Activated CD4-positive, alpha-beta T cell treated with anti-CD3 and anti-CD28 coated beads, Interleukin-2, amount 10 ng/mL, durations not matched to agents 7 days and 5 days (primary cell): ENCODE data around the gene LRRC7. TPM values are rescaled to one million over a fixed set of nuclear protein-coding genes. Genes with fewer than 3 reads are reported as not detected.
"Not testable (repeated sequence)": the region's sequence is repeated elsewhere in the genome, so short reads cannot be mapped to it uniquely, and the experiment has no call there.

ENCODE experiments used
- CTCF ChIA-PET: fragments of 350-600 bp; sonication (Branson Sonifier 250); formaldehyde crosslinking; loops from one replicate; lab custom pipeline; 2021; ENCODE audit warnings: antibody characterized with exemption; lab: Charles Lee
- POLR2A ChIA-PET: fragments of 350-600 bp; sonication (Branson Sonifier 250); formaldehyde crosslinking; loops from one replicate; lab custom pipeline; 2021; ENCODE audit warnings: antibody characterized with exemption; lab: Charles Lee
- DNase-seq: peaks from one replicate; pipeline ENCODE4 v3.0.0-alpha.2; 2020
- H3K27ac Mint-ChIP-seq: one replicate; pipeline ENCODE4 v1.8.0; 2021; ENCODE audit warnings: mild to moderate bottlenecking, moderate library complexity, mixed read lengths
- H3K27me3 Mint-ChIP-seq: one replicate; pipeline ENCODE4 v1.8.0; 2021; ENCODE audit warnings: mixed read lengths
- H3K36me3 Mint-ChIP-seq: one replicate; pipeline ENCODE4 v1.8.0; 2021; ENCODE audit warnings: low read depth, mixed read lengths
- H3K4me1 Mint-ChIP-seq: one replicate; pipeline ENCODE4 v1.8.0; 2021; ENCODE audit warnings: mixed read lengths
- H3K4me3 Mint-ChIP-seq: one replicate; pipeline ENCODE4 v1.8.0; 2021; ENCODE audit warnings: mild to moderate bottlenecking, moderate library complexity, mixed read lengths
- H3K9me3 Mint-ChIP-seq: one replicate; pipeline ENCODE4 v1.8.0; 2021; ENCODE audit warnings: mixed read lengths
- total RNA-seq, 2 experiments: library from RNA; stranded (reverse); gene quantifications; one replicate each; pipeline ENCODE4 v1.2.3, GENCODE V29; 2021

Gene LRRC7
- total RNA-seq, 2 experiments from 2014 or later: not detected

DNA sequence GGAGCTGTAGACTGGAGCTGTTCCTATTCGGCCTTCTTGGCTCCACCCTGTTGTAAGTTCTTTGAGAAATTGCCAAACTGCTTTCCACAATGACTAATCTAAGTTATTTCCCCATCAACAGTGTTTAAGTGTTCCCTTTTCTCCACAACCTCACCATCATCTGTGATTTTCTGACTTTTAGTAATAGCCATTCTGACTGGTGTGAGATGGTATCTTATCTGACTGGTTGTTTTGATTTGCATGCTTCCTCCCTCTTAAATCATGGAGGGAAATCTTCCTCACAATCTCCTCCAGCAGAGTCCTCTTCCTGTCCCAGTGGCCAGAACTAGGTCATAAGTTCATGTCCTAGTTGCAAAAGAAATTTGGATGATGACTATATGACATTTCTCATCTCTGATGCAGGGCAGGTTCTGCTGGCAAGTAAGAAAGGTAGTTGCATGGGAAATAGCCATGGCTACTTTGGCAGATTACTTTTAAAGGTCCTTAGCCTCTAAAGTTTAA, 343.6 kb downstream of the LRRC7 start:
- peaks cover 4% of the 10 kb centered on the region for H3K9me3 Mint-ChIP-seq
- DNase-seq: no peak
- ChIA-PET CTCF (no interaction called here), POLR2A (no interaction called here)
- H3K36me3 Mint-ChIP-seq: no peaks in the 10 kb centered on the region
- no peak overlapping the region for H3K27ac Mint-ChIP-seq
- no peaks in the 10 kb centered on the region for H3K4me1 Mint-ChIP-seq
- no peak overlapping the region for H3K4me3 Mint-ChIP-seq
- no peaks in the 10 kb centered on the region for H3K27me3 Mint-ChIP-seq

DNA sequence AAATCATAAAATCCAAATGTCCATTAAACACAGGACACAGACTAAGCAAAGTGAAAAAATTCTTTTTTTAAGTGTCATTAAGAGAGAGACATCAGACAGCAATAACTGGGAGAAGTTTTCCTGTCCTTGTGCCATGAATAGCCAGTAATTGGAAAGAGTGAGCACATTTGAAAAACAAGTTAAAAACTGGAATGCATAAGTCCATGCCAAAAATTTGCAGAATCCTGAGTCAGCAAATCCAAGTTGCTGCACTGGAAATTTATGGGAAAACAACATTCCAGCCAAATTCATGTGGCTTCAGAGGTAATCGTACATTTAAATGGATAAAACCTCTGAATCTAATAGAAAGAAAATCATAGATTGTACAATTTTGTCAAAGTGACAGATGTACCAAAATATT, 346.3 kb downstream of the LRRC7 start:
- DNase-seq: no peak
- peaks cover 4% of the 10 kb centered on the region for H3K9me3 Mint-ChIP-seq
- H3K27me3 Mint-ChIP-seq: no peaks in the 10 kb centered on the region
- H3K36me3 Mint-ChIP-seq: no peaks in the 10 kb centered on the region
- ChIA-PET CTCF (no interaction called here), POLR2A (no interaction called here)
- no peak overlapping the region for H3K4me3 Mint-ChIP-seq
- H3K27ac Mint-ChIP-seq: no peak overlapping the region
- H3K4me1 Mint-ChIP-seq: no peaks in the 10 kb centered on the region

DNA sequence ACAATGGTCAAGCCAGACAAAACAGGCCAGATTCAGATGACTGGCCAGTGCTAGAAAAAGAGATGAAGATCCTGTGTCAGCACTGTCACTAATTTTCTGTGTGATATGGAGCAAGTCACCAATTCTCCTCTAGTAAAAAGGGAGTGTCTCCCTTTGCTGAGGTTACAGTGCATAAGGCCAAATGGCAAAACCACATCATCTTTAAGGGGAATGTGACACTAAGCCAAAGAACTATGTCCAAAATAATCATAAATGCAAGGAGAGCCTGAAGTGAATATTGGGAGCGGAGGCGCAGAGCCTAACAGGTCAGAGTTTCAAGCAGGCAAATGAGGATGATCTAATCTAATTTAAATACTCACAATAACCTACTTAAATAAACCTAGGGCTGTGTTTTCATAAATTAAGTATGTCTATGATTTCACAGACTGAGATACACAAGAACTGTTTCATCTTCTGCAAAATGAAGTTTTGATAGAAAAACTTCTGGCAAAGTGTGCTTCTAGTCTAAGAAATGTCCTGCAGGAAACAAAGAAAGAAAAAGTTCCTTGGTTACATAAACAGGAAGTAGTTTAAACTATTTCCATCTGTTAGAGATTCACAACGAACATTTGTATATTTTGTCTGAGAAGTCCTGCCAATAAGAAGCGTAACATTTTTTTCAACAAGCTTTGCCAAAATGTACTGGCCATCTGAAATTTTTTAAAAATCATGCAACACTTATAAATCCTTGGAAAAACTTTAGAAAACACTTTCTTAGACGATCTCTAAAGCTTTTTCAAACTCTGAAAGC, 347.4 kb downstream of the LRRC7 start:
- no peaks in the 10 kb centered on the region for H3K36me3 Mint-ChIP-seq
- POLR2A ChIA-PET: no interaction called here
- peaks cover 4% of the 10 kb centered on the region for H3K9me3 Mint-ChIP-seq
- no peak for DNase-seq
- H3K27ac Mint-ChIP-seq: no peak overlapping the region
- no peaks in the 10 kb centered on the region for H3K4me1 Mint-ChIP-seq
- H3K27me3 Mint-ChIP-seq: no peaks in the 10 kb centered on the region
- CTCF ChIA-PET: no interaction called here
- no peak overlapping the region for H3K4me3 Mint-ChIP-seq

DNA sequence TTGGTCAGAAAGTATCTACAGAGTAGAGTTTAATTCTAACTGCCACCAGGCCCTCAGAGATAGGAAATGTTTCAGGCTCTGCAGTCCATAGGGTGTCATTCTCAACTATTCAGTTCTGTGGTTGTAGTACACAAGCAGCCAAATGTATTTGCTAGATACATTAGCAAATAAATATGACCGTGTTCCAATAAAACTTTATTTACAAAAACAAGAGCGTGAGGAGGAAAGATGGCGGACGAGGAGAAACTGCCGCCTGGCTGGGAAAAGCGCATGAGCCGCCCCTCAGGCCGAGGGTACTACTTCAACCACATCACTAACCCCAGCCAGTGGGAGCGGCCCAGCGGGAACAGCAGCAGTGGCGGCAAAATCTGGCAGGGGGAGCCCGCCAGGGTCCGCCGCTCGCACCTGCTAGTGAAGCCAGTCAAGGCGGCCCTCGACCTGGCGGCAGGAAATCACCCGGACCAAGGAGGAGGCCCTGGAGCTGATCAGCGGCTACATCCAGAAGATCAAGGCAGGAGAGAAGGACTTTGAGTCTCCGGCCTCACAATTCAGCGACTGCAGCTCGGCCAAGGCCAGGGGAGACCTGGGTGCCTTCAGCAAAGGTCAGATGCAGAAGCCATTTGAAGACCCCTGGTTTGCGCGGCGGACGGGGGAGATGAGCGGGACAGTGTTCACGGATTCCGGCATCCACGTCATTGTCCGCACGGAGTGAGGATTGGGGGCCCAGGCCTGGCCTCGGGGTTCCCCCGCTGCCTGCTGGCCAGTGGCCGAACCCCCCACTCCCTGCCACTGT, 351.6 kb downstream of the LRRC7 start:
- Mint-ChIP-seq H3K36me3 (no peaks in the 10 kb centered on the region), H3K9me3 (peaks cover 4% of the 10 kb centered on the region), H3K4me3 (no peak overlapping the region), H3K27ac (no peak overlapping the region), H3K27me3 (no peaks in the 10 kb centered on the region), H3K4me1 (no peaks in the 10 kb centered on the region)
- POLR2A ChIA-PET: no interaction called here
- DNase-seq: no peak
- CTCF ChIA-PET: no interaction called here

DNA sequence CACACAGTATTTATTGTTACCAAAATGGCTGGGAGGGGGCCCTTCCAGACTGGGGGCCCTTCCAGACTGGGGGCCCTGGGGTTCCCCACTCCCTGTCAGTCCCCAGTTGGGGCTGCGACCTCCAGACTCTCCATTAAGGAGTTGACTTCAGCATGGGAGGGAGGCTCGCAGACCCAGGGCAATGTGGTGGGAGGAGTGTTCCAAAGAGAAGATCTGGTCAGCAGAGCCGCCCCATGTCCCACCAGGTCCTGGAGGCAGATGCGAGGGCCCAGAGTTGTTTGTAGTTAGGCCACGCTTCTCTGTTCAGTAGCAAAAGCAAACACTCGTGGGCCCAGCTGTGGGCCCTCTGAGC, 352.2 kb downstream of the LRRC7 start:
- H3K4me1 Mint-ChIP-seq: no peaks in the 10 kb centered on the region
- no peak overlapping the region for H3K4me3 Mint-ChIP-seq
- H3K36me3 Mint-ChIP-seq: no peaks in the 10 kb centered on the region
- CTCF ChIA-PET: no interaction called here
- peaks cover 4% of the 10 kb centered on the region for H3K9me3 Mint-ChIP-seq
- no peak overlapping the region for H3K27ac Mint-ChIP-seq
- POLR2A ChIA-PET: no interaction called here
- no peaks in the 10 kb centered on the region for H3K27me3 Mint-ChIP-seq
- DNase-seq: no peak

DNA sequence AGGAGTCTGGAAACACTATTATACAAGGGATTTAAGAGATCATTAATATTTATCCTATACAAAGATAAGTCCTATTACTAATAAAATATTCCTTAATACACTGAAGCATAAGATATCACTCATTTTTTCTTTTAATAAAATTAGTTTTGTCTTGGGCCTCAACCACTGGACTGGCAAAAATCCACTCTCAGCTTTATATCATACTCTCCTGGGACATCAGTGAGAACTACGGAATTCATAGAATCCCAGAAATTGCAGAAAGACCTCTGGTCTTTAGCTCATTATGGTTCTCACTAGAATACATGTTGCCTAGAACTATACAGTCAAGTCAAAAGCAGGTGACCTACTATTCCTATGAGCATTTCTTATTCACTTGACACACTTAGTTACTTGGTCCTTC, 352.7 kb downstream of the LRRC7 start:
- ChIA-PET POLR2A (no interaction called here), CTCF (no interaction called here)
- DNase-seq: no peak
- no peaks in the 10 kb centered on the region for H3K4me1 Mint-ChIP-seq
- H3K4me3 Mint-ChIP-seq: no peak overlapping the region
- no peaks in the 10 kb centered on the region for H3K36me3 Mint-ChIP-seq
- H3K9me3 Mint-ChIP-seq: peaks cover 4% of the 10 kb centered on the region
- H3K27me3 Mint-ChIP-seq: no peaks in the 10 kb centered on the region
- H3K27ac Mint-ChIP-seq: no peak overlapping the region

DNA sequence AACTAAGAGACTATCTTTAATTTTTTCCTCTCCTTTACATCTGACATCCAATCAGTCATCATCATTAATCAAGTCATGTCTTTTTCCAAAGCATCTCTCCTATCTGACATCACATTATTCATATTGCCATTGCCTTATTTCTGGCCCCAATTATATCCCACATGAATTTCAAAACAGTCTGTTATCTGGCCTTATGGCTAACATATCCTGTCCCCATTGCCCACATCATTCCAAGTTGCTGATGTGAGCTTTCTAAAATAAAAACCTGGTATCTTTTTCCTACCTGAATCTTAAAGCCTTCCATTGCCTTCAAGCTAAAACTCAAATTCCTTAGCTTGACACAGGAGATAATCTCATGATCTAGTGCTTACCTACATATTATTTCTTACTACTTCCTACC, 353.8 kb downstream of the LRRC7 start:
- Mint-ChIP-seq H3K9me3 (peaks cover 4% of the 10 kb centered on the region), H3K36me3 (no peaks in the 10 kb centered on the region), H3K4me3 (no peak overlapping the region), H3K27me3 (no peaks in the 10 kb centered on the region), H3K27ac (no peak overlapping the region), H3K4me1 (no peaks in the 10 kb centered on the region)
- no peak for DNase-seq
- CTCF ChIA-PET: no interaction called here
- POLR2A ChIA-PET: no interaction called here

DNA sequence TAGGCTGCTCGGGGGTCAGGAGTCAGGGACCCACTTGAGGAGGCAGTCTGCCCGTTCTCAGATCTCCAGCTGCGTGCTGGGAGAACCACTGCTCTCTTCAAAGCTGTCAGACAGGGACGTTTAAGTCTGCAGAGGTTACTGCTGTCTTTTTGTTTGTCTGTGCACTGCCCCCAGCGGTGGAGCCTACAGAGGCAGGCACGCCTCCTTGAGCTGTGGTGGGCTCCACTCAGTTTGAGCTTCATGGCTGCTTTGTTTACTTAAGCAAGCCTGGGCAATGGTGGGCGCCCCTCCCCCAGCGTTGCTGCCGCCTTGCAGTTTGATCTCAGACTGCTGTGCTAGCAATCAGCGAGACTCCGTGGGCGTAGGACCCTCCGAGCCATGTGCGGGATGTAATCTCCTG, 360.5 kb downstream of the LRRC7 start:
- H3K27ac Mint-ChIP-seq, H3K4me1 Mint-ChIP-seq, H3K36me3 Mint-ChIP-seq, H3K9me3 Mint-ChIP-seq, DNase-seq, CTCF ChIA-PET, H3K4me3 Mint-ChIP-seq, H3K27me3 Mint-ChIP-seq, POLR2A ChIA-PET: not testable (repeated sequence)

DNA sequence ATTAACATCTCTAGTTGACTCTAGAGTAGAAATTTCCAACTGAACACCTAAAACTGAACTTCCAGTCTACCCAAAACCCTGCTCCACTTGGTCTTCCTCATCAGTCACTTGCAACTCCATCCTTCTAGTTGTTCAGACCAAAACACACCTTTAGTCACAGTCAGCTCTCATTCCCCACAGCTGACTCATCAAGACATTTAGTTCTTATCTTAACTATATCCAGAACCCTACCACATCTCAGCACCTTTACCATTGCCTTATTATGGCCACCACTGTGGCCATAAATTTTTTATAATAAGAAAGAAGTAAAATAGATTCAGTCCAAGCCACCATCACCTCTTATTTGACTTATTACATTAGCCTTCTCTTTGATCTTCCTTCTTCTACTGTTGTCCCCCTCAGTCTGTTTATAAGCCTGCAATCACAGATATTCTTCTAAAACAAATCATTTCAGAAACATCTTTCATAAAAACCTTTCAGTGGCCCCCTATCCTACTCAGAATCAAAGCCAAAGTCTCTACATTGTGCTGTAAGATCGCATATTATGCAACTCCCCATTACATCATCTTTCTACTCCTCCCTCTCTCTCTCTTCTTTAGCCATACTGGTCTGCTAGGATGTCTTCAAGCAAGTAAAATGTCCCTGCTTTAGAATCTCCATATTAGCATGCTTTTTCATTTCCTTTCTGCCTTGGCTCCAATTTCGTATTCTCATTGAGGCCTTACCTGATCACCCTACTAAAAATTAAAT, 361.8 kb downstream of the LRRC7 start:
- CTCF ChIA-PET: no interaction called here
- Mint-ChIP-seq H3K4me1 (no peaks in the 10 kb centered on the region), H3K36me3 (peaks cover 1% of the 10 kb centered on the region), H3K4me3 (no peak overlapping the region), H3K27me3 (no peaks in the 10 kb centered on the region), H3K9me3 (peaks cover 3% of the 10 kb centered on the region), H3K27ac (no peak overlapping the region)
- POLR2A ChIA-PET: no interaction called here
- no peak for DNase-seq

DNA sequence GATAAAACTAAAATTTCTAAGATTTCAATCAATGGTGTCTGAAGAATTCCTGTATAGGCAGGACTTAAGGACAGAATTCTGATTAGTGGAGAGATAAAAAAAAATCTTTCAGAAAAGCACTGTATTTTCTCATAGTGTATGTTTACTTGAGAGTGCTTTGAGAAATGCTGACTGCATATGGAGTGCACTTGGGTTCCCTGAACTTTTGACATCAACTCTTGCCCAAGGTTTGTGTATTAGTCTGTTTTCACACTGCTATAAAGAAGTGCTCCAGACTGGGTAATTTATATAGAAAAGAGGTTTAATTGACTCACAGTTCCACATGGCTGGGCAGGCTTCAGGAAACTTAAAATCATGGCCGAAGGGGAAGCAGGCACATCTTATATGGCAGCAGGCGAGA, 362.7 kb downstream of the LRRC7 start:
- ChIA-PET CTCF (no interaction called here), POLR2A (no interaction called here)
- H3K4me1 Mint-ChIP-seq: no peaks in the 10 kb centered on the region
- peaks cover 3% of the 10 kb centered on the region for H3K9me3 Mint-ChIP-seq
- no peaks in the 10 kb centered on the region for H3K27me3 Mint-ChIP-seq
- no peak overlapping the region for H3K4me3 Mint-ChIP-seq
- H3K27ac Mint-ChIP-seq: no peak overlapping the region
- DNase-seq: no peak
- H3K36me3 Mint-ChIP-seq: peaks cover 1% of the 10 kb centered on the region

DNA sequence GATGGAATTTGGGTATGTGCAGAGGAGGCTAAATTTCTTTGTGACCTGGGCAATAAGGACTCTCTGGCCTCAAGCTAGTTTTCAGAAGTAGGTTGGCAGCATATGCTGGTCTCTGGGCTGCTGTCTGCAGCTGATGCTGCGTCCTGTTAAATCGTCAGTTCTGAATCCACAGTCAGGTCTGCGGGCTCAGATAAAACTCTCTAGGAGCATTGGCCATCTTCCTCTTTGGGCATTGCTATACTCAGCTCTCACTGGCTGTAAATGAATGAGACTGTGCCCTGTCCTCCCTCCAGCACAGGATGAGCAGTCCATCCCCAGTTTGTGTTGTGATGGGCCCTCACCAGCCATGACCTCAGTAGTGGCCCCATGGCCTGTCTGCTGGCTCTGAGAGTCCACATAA, 365.0 kb downstream of the LRRC7 start:
- Mint-ChIP-seq H3K27me3 (no peaks in the 10 kb centered on the region), H3K4me1 (no peaks in the 10 kb centered on the region), H3K9me3 (peaks cover 3% of the 10 kb centered on the region), H3K36me3 (peaks cover 1% of the 10 kb centered on the region), H3K4me3 (no peak overlapping the region), H3K27ac (no peak overlapping the region)
- ChIA-PET POLR2A (no interaction called here), CTCF (no interaction called here)
- DNase-seq: no peak

DNA sequence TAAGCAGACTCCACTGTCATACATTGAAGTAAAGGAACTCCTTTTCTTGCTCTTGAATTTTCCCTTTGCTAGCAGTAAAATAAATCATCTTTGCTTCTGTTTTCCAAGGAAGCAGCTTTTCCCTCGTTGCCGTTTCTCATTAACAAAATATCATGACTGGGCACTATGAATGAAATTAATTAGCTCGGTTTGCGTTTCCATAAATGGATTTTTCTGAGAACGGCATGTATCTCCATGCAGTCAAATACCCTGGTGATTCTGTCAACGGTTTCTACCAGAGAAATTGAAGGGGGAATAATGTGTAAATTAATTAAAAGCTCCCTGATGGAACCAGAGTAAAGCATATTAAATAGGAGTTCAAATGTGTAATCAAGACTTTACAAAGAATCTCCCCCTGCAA, 372.5 kb downstream of the LRRC7 start:
- H3K9me3 Mint-ChIP-seq: no peaks in the 10 kb centered on the region
- no peaks in the 10 kb centered on the region for H3K4me1 Mint-ChIP-seq
- ChIA-PET POLR2A (no interaction called here), CTCF (no interaction called here)
- no peak overlapping the region for H3K4me3 Mint-ChIP-seq
- no peak for DNase-seq
- no peaks in the 10 kb centered on the region for H3K36me3 Mint-ChIP-seq
- H3K27ac Mint-ChIP-seq: no peak overlapping the region
- H3K27me3 Mint-ChIP-seq: no peaks in the 10 kb centered on the region

DNA sequence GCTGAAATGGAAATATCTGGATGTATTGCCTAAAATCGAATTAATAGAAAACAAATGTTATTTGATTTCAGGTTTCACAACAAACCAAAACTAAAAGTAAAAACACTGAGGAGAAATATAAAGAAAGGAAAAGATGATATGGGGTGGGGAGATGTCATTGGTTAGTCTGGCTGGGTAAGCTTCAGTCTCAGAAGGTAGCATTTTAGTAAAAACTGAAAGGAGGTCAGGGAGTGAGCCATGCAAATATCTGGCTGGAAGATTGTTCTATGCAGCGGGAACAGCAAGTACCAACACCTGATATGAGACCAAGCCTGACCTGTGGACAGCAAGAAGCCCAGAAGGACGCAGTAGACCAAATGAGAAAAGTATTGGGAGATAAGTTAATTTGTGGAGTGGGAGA, 373.1 kb downstream of the LRRC7 start:
- POLR2A ChIA-PET: no interaction called here
- Mint-ChIP-seq H3K4me3 (no peak overlapping the region), H3K4me1 (no peaks in the 10 kb centered on the region), H3K27ac (no peak overlapping the region), H3K27me3 (no peaks in the 10 kb centered on the region), H3K9me3 (no peaks in the 10 kb centered on the region), H3K36me3 (no peaks in the 10 kb centered on the region)
- CTCF ChIA-PET: no interaction called here
- no peak for DNase-seq
